D341Med (cell line): ENCODE measurements around the gene CHRNG.
"Not testable (repeated sequence)": the region's sequence is repeated elsewhere in the genome, so short reads cannot be mapped to it uniquely, and the experiment has no call there.

Experiments
- DNase-seq: peaks from one replicate; pipeline ENCODE4 v3.0.0; 2012; ENCODE audit warnings: low spot score

Gene CHRNG

DNA sequence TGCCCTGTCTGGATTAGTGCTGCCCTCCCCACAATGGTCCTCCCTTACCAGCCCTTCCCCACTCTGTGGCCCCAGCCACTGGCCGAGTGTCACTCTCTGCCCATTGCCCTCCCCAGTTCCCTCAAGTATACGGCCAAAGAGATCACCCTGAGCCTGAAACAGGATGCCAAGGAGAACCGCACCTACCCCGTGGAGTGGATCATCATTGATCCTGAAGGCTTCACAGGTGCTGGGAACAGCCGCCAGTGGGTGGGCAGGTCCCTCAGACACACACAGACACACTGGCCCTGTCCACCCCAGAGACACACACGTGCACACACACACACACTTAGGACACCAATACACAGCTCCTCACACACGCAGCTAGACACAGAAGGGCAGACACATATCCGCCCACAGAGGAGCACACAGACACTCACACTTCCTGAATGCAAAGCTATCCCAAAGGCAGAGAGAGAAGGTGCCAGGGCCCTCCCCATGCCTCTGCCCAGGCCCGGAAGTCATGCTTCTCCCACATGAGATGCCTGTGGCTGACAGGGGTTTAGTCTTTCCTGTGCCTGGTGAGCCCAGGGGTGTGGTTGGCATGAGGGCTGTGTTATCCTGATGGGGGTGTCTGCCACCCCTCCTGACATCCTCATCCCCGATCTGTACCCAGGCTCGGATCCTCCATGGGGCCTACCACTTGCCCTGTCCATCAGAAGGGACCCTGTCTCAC, 10.6 kb upstream of the CHRNG start:
- DNase-seq, result no peak

DNA sequence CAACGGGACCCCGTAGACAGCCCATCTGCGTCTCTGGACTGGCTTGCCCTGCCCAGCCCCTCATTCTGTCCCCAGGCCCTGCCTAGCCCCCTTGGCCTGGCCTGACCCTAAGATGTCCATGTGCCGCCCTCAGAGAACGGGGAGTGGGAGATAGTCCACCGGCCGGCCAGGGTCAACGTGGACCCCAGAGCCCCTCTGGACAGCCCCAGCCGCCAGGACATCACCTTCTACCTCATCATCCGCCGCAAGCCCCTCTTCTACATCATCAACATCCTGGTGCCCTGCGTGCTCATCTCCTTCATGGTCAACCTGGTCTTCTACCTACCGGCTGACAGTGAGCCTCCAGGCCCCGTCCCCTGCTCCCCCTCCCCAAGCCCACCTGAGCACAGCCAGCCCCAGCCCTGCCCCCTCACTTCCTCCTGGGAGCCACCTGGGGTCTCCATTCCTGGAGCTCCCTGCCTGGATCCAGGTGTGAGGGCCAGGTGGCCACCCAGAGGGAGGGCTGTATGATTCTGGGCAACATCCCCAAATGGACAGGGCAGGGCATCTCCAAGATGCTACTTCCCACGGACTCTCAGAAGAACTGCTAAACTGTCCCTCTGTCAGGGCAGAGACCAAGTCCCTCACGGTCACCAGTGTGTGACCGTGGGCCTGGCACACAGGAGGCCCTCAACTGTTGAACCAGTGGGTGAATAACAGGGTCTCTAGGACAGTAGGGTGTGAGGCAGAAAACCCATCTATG, 9.5 kb upstream of the CHRNG start:
- no peak for DNase-seq

DNA sequence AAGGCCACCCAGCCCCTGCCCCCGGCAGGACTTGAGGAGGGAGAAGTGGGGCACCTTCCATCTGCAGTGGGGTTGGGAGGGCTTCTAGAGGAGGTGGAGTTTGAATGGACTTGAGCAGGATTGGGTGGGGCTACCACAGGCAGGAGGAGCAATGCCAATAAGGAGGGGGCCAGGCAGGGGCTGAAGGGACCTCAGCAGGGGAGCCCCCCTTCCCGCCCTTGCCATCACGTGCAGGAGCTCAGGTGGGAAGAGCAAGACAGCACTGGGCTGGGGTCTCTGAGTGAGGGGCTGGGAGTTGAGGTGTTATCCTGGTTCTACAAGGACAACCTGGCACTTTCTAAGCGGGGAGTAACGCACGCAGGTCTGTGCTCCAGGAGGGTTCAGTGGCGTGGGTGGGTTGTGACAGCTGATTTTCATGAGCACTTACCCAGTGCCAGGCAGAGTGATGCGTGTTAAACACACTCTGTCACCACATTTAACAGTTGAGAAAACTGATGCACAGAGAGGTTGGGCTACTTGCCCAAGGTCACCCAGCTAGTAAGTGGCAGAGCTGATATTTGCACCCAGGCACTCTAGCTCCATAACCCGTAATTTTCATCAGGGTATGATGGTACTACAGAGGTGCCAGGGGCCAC, 8.7 kb upstream of the CHRNG start:
- DNase-seq, result no peak

DNA sequence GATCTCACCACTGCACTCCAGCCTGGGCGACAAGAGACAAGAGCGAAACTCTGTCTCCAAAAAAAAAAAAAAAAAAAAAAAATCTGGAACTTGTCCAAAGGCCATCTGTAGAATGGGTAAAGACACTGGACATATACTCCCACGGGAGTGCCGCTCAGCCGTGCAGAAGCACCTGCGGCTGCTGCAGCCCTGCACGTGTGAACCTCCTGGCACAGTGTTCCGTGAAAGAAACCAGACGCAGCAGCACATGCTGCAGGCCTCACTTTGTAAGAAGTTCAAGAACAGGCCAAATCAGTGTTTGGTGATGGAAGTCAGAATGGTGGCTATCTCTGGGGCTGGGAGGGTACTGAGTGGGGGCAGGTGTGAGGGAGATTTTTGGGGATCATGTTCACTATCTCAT, 7.1 kb upstream of the CHRNG start:
- no peak for DNase-seq

DNA sequence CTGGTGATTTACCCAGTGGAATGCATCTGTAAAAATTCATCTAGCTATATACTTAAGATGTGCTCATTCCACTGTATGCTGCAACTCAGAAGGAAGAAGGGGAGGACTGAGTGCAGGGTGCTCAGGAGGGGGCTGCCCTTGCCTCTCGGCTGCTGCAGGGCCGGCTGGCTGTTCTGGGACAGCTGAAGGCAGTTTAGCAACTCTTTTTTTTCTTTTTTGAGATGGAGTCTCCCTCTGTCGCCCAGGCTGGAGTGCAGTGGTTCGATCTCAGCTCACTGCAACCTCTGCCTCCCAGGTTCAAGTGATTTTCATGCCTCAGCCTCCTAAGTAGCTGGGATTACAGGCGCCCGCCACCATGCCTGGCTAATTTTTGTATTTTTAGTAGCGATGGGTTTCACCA, 6.7 kb upstream of the CHRNG start:
- DNase-seq, result not testable (repeated sequence)

DNA sequence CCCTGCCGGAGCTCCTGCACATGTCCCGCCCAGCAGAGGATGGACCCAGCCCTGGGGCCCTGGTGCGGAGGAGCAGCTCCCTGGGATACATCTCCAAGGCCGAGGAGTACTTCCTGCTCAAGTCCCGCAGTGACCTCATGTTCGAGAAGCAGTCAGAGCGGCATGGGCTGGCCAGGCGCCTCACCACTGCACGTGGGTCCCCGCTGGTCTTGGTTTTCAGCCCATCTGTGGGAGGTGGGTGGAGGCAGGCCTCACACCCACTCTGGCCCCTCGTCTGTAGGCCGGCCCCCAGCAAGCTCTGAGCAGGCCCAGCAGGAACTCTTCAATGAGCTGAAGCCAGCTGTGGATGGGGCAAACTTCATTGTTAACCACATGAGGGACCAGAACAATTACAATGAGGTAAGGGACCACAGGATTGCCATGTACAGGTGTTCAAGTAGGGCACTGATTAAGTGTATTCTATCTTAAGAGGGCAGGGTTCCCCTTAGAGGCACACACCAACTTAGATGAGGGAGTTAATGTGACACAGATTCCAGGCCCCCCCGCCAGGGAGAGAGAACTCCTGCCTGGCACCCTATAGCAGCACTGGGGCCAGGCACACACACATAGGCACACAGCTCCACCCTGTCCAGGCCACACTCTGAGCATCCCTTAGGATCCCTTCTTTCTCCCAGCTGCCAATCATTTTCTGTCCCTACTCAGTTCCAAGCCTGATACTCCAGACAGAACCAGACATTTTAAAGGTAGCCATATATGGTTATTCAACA, 5.4 kb upstream of the CHRNG start:
- no peak for DNase-seq

DNA sequence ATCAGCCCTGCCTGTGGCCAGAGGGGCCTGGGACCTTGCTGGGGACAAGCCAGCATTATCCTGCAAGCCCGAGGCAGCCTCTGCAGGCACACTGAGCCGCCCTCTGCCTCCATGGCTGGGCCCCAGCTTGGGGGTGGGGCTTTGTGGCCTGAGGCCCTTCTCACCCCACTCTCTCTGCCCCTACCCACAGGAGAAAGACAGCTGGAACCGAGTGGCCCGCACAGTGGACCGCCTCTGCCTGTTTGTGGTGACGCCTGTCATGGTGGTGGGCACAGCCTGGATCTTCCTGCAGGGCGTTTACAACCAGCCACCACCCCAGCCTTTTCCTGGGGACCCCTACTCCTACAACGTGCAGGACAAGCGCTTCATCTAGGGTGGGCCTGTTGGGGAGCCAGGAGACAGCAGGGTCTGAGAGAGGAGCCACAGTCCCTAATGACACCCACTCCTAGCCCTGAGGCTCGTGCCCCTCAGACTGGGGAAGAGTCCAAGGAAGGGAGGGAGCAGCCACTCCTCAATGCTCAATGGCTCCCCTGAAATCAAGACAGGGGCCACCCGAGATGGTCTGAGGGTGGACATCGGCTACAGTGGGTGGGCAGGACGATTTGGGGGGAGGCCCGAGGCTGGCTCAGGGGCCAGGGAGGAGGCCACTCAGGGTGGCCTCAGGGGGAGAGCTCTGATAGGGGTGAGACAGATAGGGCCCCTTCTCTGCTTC, 4.4 kb upstream of the CHRNG start:
- DNase-seq, result no peak

DNA sequence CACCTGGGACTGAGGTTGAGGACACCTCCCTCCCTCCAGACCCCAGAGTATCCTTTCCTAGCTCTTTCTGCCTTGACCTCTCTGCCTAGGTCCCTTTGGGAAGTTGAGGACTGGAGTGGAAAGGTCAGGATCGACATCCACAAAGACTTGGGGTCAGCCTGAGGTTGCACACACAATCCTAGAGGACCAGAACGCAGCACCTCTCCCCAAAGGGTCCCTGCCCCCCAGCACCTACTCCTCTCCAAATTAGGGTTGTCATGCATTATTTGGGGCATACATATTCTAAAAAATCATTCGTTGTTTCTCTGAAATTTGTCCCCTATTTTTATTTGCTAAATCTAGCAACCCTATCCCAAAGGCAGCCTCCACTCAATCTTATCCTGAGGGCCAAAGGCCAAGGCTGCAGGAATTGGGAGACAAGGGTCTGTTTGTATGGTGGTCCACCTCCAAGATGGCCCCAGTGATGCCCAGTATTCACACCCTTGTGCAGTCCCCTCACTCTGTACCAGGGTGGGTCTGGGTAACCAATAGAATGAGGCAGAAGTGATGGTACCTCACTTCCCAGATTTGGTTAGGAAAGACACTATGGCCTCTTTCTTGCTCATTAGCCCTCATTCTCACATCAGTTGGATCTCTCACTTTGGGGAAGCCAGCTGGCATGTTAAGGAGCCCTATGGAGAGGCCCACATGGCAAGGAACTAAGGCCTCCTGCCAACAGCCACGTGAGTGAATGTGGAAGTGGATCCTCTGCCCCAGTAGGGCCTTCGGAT, 3.5 kb upstream of the CHRNG start:
- no peak for DNase-seq

DNA sequence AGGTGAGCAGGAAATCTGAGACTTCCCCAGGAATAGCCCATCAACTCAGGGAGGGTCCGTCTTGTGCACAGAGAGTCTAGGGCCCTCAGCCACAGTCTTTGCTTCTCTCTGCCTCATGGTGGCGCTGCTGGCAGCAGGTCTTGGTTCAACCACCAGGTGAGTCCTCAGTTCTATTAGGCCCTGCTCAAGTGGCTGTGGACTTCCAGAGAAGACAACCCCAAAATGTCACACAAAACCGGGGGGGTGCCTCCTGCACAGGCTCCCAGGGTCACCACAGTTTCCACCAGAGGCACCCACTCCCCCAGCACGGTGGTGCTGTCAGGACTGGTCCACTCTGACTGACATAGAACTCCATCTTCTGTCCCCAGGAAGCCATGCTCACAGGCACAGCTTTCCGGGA, 2.4 kb upstream of the CHRNG start:
- DNase-seq, result no peak

DNA sequence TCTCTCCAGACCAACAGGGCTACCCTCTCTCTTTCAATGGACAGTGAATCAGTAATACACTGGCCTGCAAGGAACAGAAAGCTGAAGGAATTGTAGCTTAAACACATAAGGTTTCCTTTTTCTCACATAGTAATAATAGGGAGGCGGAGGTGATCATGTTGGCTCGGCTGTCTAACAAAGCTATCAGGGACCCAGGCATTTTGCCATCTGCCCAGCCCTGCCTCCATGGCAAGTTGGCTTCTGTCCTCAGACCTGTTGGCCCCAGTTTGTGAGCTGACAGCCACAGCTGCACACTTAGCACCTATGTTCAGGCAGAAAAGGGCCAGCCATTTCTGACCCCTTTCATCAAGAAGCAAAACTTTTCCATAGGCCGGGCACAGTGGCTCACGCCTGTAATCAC, 2.0 kb upstream of the CHRNG start:
- no peak for DNase-seq

DNA sequence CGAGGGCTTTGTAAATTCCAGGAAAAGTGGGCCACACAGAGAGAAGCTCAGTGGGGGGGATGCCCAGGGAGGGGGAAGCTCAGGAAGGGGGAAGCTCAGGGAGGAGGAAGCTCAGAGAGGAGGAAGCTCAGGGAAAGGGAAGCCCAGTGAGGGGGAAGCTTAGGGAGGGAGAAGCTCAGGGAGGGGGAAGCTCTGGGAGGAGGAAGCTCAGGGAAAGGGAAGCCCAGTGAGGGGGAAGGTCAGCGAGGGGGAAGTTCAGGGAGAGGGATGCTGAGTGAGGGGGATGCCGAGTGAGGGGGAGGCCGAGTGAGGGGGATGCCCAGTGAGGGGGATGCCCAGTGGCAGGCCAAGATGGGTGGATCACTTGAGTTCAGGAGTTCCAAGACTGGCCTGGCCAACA, 821 bp upstream of the CHRNG start:
- DNase-seq, result no peak

DNA sequence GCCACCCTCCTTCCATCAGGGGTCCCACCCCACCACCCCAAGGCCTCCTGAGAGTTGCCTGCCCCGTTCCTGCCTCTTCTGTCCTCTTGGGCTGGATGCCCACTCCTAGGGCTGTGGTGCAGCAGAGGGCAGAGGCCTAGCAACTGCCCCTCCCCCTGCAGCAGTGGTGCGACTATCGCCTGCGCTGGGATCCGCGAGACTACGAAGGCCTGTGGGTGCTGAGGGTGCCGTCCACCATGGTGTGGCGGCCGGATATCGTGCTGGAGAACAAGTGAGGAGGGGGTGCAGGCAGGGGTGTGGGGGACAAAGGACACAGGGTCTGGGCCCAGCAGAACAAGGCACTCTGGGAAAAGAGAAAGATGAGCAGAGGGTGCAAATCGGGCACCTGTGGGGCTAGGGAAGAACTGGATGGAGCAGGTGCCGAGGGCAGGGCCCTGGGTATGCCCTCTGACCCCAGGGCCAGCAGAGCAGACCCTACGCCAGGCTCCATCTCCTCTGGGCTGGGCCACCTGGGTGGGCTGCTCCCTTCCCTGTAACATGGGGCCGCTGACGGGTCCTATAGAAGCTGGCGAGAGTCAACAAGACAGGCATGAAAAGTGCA, 1.0 kb downstream of the CHRNG start:
- no peak for DNase-seq

DNA sequence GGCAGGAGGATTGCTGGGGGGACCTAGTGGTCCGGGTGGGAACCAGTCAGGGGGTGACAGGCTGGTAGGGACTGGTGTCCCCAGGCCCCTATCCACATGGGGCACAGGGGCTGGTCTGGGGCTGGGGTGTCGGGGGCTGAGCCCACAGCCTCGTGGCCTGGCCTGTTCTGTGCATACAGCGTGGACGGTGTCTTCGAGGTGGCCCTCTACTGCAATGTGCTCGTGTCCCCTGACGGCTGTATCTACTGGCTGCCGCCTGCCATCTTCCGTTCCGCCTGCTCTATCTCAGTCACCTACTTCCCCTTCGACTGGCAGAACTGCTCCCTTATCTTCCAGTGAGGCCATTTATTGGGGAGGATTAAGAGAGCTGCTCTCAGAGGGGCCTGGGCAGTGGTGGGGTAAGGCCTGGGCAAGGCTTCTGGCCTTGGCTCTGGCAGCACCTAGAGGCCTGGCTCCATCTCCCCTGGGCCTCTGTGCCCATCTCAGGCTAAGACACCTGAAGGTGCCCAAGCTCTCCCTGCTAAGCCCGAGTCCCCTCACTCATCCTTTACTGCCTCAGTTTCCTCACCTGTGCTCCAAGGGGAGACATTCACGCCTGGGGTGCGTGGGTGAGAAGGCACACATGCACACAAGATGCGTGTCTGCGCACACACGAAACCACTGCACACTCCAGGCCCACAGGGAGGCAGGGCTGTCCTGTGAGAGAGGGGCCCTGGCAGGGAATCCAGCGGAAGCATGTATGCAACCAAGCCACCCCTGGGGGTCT, 1.9 kb downstream of the CHRNG start:
- no peak for DNase-seq

DNA sequence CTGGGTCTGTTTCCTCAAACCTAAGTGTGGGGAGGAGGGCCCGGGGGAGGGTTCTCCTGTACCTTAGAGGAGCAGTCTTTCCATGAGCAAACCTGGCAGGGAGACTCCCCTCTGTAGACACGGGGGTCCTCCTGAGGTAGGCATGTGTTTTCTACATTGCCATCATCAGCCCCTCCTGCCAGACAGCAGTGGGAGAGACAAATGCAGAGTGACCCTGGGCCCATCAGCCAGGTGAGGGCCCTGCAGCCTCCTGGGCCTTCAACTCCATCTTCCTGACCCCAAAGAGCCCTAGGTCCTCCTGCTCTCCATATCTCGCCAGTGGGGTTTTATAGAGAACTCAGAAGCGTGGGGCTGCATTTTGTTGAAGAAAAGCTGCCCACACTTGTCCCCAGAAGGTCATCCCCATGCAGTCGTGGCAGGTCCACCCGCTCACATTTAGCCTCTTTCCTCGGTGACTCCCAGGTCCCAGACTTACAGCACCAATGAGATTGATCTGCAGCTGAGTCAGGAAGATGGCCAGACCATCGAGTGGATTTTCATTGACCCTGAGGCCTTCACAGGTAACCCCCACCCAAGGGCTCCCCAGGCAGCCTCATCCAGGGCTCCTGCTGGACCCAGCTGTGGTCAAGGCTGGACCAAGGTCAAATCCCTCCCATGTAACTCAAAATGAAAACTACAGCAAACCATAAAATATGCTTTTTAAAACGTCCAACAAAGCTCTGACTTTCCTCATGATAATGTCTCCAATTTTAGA, 2.6 kb downstream of the CHRNG start:
- no peak for DNase-seq

DNA sequence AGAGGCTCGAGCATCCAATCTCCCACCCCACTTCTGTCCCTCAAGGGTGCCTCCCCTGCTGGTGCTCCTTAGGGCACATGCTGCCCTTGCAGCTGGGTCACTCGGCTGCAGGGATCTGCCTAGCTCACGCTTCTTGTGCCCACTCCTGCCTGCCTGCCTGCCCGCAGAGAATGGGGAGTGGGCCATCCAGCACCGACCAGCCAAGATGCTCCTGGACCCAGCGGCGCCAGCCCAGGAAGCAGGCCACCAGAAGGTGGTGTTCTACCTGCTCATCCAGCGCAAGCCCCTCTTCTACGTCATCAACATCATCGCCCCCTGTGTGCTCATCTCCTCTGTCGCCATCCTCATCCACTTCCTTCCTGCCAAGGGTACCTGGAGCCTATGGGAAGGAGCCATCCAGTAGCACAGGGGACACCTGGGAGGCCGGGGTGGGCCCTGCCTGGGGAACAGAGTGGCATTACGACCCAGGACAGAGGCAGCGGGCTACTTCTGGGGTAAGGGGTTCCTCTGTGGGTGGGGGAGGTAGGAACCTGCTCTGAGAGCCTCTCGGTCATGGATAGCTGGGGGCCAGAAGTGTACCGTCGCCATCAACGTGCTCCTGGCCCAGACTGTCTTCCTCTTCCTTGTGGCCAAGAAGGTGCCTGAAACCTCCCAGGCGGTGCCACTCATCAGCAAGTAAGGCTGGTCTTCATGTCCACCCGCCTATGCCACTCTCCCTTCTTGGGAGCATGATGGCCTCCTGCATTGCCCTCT, 3.4 kb downstream of the CHRNG start:
- DNase-seq, result no peak

DNA sequence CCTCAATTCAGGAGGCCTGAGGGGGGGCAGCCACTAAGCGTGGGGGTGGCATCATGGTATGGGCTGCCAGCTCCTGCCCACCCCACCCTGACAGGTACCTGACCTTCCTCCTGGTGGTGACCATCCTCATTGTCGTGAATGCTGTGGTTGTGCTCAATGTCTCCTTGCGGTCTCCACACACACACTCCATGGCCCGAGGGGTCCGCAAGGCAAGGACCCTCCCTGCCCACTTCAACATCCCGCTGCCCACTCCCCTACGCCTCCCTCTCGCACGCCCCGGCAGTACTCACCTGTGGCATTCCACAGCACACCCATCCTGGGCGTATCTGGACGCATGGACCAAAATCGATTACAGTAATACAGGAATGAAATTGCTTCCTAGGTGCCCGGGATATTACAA, 4.0 kb downstream of the CHRNG start:
- DNase-seq, result no peak

DNA sequence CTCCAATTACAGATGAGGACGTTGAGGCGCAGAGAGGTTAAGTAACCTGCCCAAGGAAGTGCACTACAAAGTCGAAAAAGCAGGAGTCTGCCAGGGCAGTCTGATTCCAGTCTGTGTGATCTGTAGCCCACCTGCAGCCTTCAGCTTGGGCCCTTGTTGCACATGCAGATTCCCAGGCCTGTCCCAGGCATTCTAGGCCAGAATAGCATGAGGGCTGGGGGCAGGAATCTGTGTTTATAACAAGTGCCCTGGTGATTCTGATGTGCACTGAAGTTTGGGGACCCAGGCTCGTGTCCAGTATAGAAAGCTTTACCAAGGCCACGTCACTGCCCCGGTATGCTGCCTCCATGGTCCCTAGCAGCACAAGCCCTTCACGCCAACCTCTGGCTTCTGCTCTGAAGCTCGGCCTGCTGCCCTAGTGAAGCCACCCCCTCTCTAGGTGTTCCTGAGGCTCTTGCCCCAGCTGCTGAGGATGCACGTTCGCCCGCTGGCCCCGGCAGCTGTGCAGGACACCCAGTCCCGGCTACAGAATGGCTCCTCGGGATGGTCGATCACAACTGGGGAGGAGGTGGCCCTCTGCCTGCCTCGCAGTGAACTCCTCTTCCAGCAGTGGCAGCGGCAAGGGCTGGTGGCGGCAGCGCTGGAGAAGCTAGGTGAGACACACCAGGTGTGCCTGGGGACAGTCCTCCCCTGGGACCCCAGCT, 4.6 kb downstream of the CHRNG start:
- no peak for DNase-seq

DNA sequence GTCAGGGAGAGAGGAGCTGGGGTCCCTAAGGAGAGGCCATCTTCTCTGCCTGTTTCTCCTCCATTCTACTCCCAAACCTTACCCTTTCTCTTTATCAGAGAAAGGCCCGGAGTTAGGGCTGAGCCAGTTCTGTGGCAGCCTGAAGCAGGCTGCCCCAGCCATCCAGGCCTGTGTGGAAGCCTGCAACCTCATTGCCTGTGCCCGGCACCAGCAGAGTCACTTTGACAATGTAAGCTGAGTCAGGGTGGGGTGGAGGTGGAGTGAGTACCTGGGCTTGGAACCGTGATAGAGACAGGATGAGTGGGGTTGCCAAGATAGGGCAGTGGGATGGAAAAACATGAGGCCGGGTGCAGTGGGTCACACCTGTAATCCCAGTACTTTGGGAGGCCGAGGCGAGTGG, 5.2 kb downstream of the CHRNG start:
- DNase-seq, result no peak
